Measurements from ENCODE around the gene TAS2R1.

DNA sequence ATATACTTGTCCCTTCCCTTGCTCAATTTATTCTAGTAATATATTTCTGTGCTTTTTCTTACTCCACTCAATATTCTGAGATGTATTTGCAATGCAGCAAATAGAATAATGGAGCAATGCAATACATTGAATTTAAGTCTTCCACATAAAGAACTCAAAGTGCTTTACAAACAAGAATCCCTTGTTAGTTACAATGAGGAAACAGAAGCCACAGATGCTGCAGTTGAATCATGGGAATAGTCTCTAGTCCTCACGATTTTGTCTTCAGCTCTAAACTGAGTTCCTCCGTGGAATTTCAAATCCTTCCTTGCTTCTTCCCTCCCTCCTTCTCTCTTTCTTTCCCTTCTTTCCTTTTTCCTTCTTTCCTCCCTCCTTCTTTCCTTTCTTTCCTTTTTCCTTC is 12.5 kb upstream of the TAS2R1 start:
- no peak for TF ChIP-seq TAF1 (IDR thresholded peaks at IDR 0.05; ENCODE audit: low read depth)
- TF ChIP-seq, protein P1, sequence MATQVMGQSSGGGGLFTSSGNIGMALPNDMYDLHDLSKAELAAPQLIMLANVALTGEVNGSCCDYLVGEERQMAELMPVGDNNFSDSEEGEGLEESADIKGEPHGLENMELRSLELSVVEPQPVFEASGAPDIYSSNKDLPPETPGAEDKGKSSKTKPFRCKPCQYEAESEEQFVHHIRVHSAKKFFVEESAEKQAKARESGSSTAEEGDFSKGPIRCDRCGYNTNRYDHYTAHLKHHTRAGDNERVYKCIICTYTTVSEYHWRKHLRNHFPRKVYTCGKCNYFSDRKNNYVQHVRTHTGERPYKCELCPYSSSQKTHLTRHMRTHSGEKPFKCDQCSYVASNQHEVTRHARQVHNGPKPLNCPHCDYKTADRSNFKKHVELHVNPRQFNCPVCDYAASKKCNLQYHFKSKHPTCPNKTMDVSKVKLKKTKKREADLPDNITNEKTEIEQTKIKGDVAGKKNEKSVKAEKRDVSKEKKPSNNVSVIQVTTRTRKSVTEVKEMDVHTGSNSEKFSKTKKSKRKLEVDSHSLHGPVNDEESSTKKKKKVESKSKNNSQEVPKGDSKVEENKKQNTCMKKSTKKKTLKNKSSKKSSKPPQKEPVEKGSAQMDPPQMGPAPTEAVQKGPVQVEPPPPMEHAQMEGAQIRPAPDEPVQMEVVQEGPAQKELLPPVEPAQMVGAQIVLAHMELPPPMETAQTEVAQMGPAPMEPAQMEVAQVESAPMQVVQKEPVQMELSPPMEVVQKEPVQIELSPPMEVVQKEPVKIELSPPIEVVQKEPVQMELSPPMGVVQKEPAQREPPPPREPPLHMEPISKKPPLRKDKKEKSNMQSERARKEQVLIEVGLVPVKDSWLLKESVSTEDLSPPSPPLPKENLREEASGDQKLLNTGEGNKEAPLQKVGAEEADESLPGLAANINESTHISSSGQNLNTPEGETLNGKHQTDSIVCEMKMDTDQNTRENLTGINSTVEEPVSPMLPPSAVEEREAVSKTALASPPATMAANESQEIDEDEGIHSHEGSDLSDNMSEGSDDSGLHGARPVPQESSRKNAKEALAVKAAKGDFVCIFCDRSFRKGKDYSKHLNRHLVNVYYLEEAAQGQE (IDR thresholded peaks at IDR 0.05; ENCODE audit: low read depth), result no peak
- TF ChIP-seq, protein P2, sequence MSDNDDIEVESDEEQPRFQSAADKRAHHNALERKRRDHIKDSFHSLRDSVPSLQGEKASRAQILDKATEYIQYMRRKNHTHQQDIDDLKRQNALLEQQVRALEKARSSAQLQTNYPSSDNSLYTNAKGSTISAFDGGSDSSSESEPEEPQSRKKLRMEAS (IDR thresholded peaks at IDR 0.05), result no peak
- TF ChIP-seq NFIC (IDR thresholded peaks at IDR 0.05), result no peak
- no peak for TF ChIP-seq CREB1 (IDR thresholded peaks at IDR 0.05; ENCODE audit: low read depth)
